ENCODE data around the gene LYZL4.
A peak's percentile ranks its signal among the peaks of the same experiment; 100 is the strongest.

Gene LYZL4

DNA sequence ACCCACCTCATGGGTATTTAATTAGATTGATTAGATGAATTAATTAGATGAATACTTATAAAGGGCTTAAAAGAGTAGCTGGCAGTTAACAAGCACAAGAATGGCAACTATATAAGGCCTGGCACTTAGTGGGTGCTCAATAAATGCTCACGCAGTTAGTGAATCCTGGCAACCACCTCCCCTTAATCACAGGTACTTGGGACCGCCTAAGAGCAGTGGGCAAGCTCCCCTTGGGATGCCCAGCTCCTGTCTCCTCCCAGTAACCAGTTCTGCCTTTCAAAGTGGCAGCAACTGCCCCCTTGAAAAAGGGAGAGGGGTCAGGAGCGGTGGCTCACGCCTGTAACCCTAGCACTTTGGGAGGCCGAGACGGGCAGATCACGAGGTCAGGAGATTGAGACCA, 4.6 kb downstream of the LYZL4 start:
- ATAC-seq (no peak), DNase-seq (no peak)
- Mint-ChIP-seq H3K27ac (no peak overlapping the region), H3K4me1 (peaks cover 17% of the 10 kb centered on the region), H3K9me3 (peaks cover 0 to 9% of the 10 kb centered on the region in 2 donors), H3K4me3 (no peak overlapping the region), H3K27me3 (no peaks in the 10 kb centered on the region)

DNA sequence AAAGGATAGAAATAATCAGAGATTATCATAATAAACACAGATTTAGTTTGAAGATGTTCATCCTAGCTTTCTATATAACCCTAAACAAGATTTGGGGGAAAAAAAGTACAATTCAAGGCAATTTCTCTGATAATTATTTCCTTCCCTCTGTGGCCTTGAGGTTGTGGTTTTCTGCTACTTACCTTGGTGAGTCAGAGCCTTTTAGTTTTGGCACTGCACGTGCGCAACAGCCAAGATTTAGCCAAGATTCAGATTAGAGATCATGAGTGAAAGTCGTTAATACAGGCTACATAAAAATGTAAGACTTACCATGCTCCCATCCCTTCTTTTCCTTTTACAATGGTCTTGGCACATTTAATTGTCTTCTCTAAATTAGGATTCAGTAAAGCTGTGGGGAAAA, 6.7 kb downstream of the LYZL4 start:
- ATAC-seq (peak; percentile 60), DNase-seq (peak; percentile 11 to 20)
- no peak overlapping the region for H3K27ac Mint-ChIP-seq
- H3K9me3 Mint-ChIP-seq: peaks cover 0 to 9% of the 10 kb centered on the region in 2 donors
- no peak overlapping the region for H3K4me3 Mint-ChIP-seq
- H3K4me1 Mint-ChIP-seq: peaks cover 33% of the 10 kb centered on the region
- H3K27me3 Mint-ChIP-seq: no peaks in the 10 kb centered on the region

DNA sequence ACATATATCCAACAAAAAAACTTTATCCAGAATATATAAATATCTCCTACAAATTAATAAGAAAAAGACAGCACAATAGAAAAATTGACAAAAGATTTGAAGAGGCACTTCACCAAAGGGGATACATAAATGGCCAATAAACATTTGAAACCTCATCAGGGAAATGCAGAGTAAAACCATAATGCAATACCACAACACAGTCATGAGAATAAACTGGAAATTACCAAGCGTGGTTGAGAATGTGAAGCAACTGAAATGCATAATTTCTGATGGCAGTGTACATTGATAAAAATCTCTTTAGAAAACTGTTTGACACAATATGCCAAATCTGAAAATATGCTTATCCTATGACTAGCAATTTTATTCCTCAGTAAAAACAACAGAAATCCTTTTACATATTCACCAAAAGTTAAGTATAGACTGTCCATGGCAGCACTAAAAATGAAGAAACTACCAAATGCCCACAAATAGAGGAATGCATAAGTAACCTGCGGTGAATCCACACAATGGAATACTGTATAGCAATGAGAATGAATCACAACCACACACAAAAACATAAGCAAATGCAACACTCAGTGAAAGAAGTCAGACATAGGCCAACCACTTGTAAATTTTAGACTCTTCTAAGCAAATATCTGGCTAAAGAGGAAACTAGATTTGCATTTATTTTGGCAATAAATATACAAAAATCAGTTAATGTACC, 7.9 kb downstream of the LYZL4 start:
- DNase-seq: no peak
- peak; percentile 66 for ATAC-seq
- no peaks in the 10 kb centered on the region for H3K9me3 Mint-ChIP-seq
- no peak overlapping the region for H3K27ac Mint-ChIP-seq
- H3K4me3 Mint-ChIP-seq: peak overlapping the region in 1 of 2 donors; percentile 6
- peaks cover 33% of the 10 kb centered on the region for H3K4me1 Mint-ChIP-seq
- H3K27me3 Mint-ChIP-seq: no peaks in the 10 kb centered on the region

DNA sequence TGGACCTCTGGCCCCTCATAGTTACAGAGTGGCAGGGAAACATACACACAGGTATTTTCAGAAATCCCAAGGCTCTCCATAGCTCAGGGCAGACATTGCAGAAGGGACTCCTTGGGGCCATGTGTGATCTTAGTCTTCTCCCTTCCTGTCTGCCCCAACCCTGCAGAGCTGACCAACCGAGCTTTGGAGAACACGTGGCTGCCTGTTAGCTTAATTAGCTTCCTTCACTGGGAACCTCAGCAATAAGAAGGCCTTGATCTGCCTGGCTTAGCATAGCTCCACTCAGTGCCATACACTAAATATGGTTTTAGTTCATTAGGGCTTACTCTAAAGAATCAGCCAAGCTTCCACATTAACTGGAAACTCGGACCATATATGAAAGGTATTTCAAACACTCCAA, 12.3 kb downstream of the LYZL4 start:
- DNase-seq (no peak), ATAC-seq (no peak)
- Mint-ChIP-seq H3K27me3 (no peaks in the 10 kb centered on the region), H3K4me1 (peaks cover 24% of the 10 kb centered on the region), H3K4me3 (no peak overlapping the region), H3K27ac (no peak overlapping the region), H3K9me3 (no peaks in the 10 kb centered on the region)

DNA sequence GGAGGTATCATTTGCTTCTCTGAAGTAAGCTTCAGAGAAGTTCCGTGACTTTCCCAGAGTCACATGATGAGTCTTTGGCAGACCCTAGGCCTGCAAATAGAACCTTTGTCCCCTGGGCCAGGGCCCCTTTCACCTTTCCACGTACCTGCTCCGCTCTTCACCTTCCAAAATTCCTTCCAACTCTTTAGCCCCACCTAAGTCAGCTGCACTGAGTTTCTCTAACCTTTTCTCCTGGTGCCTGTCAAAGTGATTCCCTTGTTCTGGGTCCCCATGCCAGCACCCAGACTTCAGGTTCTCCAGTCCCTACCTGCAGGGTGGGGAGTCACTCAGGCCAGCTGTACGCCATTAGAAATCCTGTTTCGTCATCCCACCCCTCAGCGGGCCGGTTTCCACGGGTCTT, 12.8 kb downstream of the LYZL4 start:
- DNase-seq: no peak
- Mint-ChIP-seq H3K9me3 (no peaks in the 10 kb centered on the region), H3K4me1 (peaks cover 20% of the 10 kb centered on the region), H3K27ac (no peak overlapping the region), H3K27me3 (no peaks in the 10 kb centered on the region), H3K4me3 (no peak overlapping the region)
- no peak for ATAC-seq

DNA sequence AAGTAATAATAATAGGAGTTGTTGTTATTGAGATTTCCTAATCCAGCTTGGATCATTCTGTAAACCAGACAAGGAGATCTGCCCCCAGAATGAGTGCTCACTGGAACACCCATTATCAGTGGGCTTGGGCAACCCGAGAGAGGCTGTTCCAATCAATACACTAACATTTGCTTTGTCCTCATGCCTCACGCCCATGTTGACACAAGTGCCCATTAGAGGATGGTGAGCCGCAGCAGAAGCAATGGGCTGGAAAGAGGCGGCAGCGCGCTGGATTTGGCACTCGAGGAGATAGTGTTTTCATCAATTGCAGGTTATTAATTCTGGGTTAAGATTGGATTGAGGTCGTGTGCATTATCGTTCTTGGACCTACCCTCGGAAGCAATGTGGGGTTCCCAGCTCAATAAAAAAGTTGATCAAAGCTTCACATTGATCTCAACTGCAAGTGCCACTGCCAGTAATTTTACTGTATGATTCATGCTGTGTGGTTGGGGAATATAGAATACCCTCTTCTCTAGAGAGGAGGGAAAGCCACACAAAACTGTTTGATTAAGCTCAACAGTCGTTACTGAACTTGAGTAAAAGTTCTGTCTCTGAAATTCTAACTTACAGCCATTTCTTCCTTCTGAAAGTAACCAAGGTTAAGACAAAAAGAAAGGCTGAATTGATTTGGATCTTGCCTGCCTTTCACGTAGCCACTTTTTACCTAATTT, 15.7 kb downstream of the LYZL4 start:
- no peak overlapping the region for H3K27ac Mint-ChIP-seq
- no peak overlapping the region for H3K4me3 Mint-ChIP-seq
- peaks cover 7% of the 10 kb centered on the region for H3K4me1 Mint-ChIP-seq
- H3K9me3 Mint-ChIP-seq: no peaks in the 10 kb centered on the region
- ATAC-seq (no peak), DNase-seq (no peak)
- H3K27me3 Mint-ChIP-seq: no peaks in the 10 kb centered on the region

DNA sequence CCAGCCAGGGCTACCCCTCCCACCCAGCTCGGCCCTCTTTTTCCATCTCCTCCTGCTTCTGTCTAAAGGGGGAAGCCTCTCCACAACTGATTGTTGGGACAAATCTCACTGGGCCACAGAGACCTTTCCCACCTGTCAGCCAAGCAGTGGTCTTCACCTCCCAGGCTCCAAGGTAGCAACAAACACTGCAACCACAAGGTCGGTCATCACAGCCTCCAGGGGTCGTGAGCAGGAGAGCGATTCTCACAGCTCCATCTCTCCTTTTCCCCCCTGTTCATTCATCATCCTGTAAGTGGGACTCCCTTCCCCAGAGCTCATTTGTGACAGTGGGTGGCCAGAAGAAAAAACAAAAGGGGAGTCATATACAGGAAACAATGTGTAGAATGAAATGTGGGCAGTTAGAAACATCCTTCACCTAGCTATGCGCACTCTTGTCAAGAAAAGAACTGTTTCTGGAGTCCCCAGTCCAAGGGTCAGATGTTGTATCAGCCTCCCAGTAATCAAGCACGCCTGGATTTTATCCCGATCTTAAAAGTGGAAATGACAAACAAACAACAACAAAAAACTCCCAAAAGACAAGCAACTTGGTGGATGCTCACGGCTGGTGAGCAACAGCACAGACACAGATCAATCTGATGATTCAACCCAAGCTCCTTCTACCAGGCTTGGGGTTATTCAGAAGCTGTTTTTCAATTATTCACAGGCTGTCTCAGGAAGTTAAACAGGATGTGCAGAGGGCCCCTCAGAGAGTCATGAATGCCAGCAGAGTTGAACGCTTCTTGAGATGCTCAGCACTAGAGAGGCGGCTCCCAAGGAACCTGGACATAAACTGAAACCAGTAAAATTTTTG, 22.4 kb downstream of the LYZL4 start:
- Mint-ChIP-seq H3K27ac (peak overlapping the region; percentile 87 to 93), H3K4me1 (peaks cover 25% of the 10 kb centered on the region), H3K9me3 (no peaks in the 10 kb centered on the region), H3K27me3 (no peaks in the 10 kb centered on the region), H3K4me3 (peak overlapping the region; percentile 60 to 75)
- peak; percentile 98 for ATAC-seq
- DNase-seq: peak; percentile 35 to 47

DNA sequence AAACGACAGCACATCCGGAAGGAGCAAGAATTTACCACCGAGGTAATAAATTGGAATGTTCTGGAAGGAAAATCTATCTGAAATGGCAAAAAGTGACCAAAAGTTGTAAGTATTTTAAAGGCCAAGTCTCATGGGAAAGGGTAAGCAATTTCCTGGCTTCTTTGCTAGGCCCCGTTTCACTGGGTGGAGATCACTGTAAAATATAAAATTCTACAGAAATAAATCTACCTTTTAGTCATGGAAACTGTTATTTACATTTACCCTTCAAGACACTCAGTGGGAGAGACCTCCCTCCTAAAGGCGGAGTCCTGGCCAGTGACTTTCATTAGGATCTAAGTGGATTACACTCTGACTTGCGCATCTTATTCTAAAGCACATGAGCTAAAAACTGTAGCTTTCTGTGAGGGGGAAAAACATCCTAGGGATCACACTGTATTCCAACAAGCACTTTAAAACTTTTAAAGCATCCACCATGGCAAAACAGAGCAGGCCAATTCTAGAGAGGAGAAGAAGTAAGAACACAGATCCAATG, 28.8 kb downstream of the LYZL4 start:
- no peak overlapping the region for H3K27ac Mint-ChIP-seq

DNA sequence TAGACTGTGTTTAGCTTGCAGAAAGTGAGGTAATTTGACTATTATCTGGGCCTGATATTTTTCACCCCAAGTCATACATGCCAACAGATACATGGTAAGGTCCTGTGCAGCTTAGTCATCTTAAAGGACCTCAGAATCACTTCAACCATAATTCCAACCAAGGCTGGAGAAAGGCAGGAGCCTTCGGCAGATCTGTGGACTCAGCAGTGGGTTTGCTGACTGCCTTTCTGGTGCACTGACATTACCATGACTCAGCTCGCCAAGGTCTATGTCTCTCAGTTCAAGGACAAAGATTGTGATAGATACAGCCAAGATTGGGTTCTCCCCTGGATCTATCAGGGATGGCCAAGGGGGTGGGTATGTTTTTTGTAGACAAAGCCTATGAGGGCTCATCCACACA, 32.7 kb downstream of the LYZL4 start:
- no peak overlapping the region for H3K4me3 Mint-ChIP-seq
- H3K27me3 Mint-ChIP-seq: peaks cover 11% of the 10 kb centered on the region
- no peaks in the 10 kb centered on the region for H3K9me3 Mint-ChIP-seq
- H3K4me1 Mint-ChIP-seq: peaks cover 18% of the 10 kb centered on the region
- DNase-seq (no peak), ATAC-seq (no peak)
- H3K27ac Mint-ChIP-seq: no peak overlapping the region

More for the DNA sequence above, 28.8 kb downstream of the LYZL4 start:
- Mint-ChIP-seq H3K4me1 (peaks cover 6% of the 10 kb centered on the region), H3K27me3 (no peaks in the 10 kb centered on the region), H3K9me3 (no peaks in the 10 kb centered on the region), H3K4me3 (no peak overlapping the region)
- ATAC-seq (no peak), DNase-seq (no peak)

DNA sequence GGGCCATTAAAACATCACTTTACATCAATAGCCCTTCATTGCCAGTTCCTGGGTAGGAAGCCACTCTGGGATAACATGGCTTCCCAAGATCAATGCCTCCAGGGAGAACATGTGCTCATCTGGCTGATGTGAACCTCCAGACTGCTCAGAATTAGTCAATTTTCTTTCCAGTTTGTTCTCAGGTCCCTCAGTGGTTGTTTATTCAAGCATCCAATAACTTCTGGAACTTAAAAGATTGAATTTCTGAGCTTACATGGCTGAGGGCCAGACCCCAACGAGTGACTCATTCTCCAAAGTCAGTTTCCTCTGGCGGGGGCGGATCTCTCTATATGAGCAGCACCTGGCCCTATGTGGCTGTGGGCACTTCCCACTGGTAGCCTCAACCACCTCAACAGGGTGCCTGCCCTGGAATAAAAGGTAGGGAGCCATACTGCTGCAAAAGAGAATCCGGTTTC, 34.0 kb downstream of the LYZL4 start:
- peaks cover 30% of the 10 kb centered on the region for H3K4me1 Mint-ChIP-seq
- H3K27me3 Mint-ChIP-seq: peaks cover 11% of the 10 kb centered on the region
- H3K4me3 Mint-ChIP-seq: no peak overlapping the region
- ATAC-seq: peak; percentile 98
- H3K27ac Mint-ChIP-seq: no peak overlapping the region
- DNase-seq: peak; percentile 53 to 78
- no peaks in the 10 kb centered on the region for H3K9me3 Mint-ChIP-seq

DNA sequence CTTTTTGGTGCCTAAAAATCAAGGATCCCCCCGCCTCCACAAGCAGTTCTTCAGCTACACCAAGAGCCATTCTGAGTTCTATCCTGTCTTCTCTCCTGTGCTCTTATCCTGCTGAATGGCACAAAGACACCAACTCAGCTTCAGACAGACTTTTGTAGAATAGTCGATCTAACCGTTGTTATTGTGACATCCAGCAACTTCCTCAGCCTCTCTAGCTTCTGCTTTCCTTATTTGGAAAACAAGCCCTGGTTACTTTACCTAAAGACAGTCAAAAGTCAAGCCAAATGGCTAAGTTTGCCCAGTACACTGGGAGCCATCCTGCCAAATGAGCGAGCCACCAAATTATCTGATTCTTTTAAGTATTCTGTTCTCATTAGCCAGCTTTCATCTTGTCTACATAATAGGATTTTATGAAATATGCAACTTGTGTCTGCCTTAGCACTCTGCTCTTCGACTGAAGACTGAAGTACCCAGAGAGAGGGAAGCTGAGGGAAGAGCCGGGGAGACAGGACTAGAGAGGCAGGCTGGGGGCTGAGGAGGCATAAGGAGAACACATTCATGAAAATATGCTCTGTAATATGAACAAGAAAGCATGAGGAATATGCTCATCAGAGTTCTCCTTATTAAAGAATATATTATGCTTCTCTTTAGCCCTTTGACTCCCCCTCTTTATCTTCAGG, 35.1 kb downstream of the LYZL4 start:
- H3K4me3 Mint-ChIP-seq: no peak overlapping the region
- no peak for DNase-seq
- peaks cover 11% of the 10 kb centered on the region for H3K27me3 Mint-ChIP-seq
- peaks cover 30% of the 10 kb centered on the region for H3K4me1 Mint-ChIP-seq
- H3K27ac Mint-ChIP-seq: no peak overlapping the region
- ATAC-seq: no peak
- peaks cover 8 to 10% of the 10 kb centered on the region in 2 donors for H3K9me3 Mint-ChIP-seq

DNA sequence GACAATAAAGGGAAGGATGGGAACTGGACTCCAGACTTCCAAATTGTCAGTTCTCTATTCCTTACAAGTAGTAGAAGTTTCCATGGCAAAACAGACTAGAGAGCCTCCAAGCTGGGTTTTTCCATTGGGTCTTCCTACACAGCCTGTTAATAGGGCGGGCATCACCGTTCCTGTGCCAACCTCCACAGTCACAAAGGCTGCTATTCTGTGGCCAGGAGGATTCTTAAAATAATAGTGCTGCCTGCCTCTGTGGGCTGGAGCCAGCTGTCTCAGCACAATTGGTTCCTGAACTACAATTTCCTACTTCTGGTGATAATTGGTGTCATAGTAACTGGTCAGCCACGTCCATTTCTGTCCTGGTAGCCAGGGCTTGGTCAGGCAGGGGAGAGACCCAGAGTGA, 38.6 kb downstream of the LYZL4 start:
- DNase-seq (no peak), ATAC-seq (no peak)
- no peak overlapping the region for H3K4me3 Mint-ChIP-seq
- peaks cover 11% of the 10 kb centered on the region for H3K27me3 Mint-ChIP-seq
- H3K9me3 Mint-ChIP-seq: peaks cover 8 to 11% of the 10 kb centered on the region in 2 donors
- no peak overlapping the region for H3K27ac Mint-ChIP-seq
- peaks cover 31% of the 10 kb centered on the region for H3K4me1 Mint-ChIP-seq

DNA sequence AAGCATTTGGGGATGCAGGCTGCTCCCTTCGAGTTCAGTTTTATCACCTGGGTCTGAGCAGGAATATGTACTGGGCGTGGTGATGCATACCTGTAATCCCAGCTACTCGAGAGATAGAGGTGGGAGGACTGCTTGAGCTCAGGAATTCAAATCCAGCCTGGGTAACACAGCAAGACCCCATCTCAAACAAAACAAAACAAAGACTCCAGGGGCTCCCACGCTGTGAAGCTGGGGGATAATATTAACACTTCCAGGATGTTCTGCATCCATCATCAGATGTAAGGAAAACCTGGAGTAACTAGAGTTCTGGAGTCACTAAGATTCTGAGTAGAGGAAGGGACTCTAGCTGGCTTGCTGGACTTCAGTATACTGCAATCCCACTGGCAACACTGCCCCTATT, 40.6 kb downstream of the LYZL4 start:
- no peak for DNase-seq
- H3K27ac Mint-ChIP-seq: no peak overlapping the region
- no peak for ATAC-seq
- H3K27me3 Mint-ChIP-seq: peaks cover 5% of the 10 kb centered on the region
- no peak overlapping the region for H3K4me3 Mint-ChIP-seq
- peaks cover 11 to 12% of the 10 kb centered on the region in 2 donors for H3K9me3 Mint-ChIP-seq
- H3K4me1 Mint-ChIP-seq: peaks cover 22% of the 10 kb centered on the region

DNA sequence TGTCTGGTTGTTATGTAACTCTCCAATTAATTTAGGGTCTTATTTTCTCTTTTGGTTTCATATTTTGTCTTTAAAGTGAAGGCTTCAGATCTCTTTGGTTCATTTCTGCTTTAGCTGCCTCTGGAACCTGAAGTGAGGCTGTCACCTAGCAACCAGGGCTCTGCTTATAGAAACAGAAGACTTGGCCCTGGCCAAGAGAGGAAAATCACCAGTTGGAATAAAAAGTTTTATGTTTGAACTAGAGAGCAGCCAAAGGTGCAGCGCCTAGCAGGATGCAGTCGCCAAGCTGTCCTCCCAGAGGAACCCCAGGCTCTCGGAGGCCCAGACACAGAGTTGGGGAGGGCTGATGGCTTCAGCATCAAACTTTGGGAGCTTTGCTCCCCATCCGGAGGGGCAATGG, 41.1 kb downstream of the LYZL4 start:
- Mint-ChIP-seq H3K27me3 (peaks cover under 1% of the 10 kb centered on the region), H3K4me3 (no peak overlapping the region), H3K27ac (peak overlapping the region in 1 of 2 donors; percentile 30), H3K9me3 (peaks cover 11 to 12% of the 10 kb centered on the region in 2 donors), H3K4me1 (peaks cover 22% of the 10 kb centered on the region)
- DNase-seq: no peak
- no peak for ATAC-seq

DNA sequence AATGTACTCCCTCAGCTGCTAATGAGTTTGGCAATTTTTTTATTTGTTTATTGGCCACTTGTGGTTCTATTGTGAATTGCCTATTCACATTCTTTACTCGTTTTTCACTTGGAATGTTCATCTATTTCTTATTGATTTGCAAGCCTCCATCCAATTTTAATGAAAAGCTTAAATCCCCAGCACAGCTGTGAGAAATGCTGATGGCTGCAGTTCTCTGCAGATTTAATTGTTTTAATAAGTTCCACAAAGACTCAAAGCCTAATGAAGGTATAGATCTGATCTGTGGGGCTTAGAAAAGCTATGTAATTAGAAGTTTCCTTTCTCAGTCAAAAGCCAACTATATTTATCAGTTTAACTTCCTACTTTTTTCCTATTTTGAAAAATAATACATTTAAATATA, 41.5 kb downstream of the LYZL4 start:
- Mint-ChIP-seq H3K4me3 (no peak overlapping the region), H3K27ac (no peak overlapping the region), H3K27me3 (no peaks in the 10 kb centered on the region), H3K4me1 (peaks cover 22% of the 10 kb centered on the region), H3K9me3 (peaks cover 11 to 12% of the 10 kb centered on the region in 2 donors)
- ATAC-seq (no peak), DNase-seq (no peak)
